Ascending aorta (tissue), 2 donors: Measurements from ENCODE around the gene PHLDA1. TPM values are rescaled to one million over a fixed set of nuclear protein-coding genes. Genes with fewer than 3 reads are reported as not detected.

Experiments
- DNase-seq, 2 donors: peaks; one replicate each; pipeline ENCODE4 v3.0.0-alpha.2; 2019; ENCODE audit warnings: low spot score in 2 of 2
- H3K27ac ChIP-seq, 2 donors: fragments of 200-600 bp; sonication (generic); one replicate each; pipeline ENCODE4 v1.5.1; 2016 to 2017; ENCODE audit warnings: mild to moderate bottlenecking in 1 of 2
- H3K27me3 ChIP-seq: fragments of 200-600 bp; sonication (generic); one replicate; pipeline ENCODE4 v1.5.1; 2017
- H3K36me3 ChIP-seq, 2 donors: fragments of 200-600 bp; sonication (generic); one replicate each; pipeline ENCODE4 v1.5.1; 2016
- H3K4me1 ChIP-seq, 2 donors: fragments of 200-600 bp; sonication (generic); one replicate each; pipeline ENCODE4 v1.5.1; 2016 to 2017; ENCODE audit warnings: mild to moderate bottlenecking in 1 of 2
- H3K4me3 ChIP-seq, 2 donors: fragments of 200-600 bp; sonication (generic); one replicate each; pipeline ENCODE4 v1.5.1; 2016 to 2017; ENCODE audit warnings: mild to moderate bottlenecking in 1 of 2
- H3K9me3 ChIP-seq, 2 donors: fragments of 200-600 bp; sonication (generic); one replicate each; pipeline ENCODE4 v1.5.1; 2016
- CTCF ChIP-seq, 3 experiments: fragments of 200-600 bp in 2 of 3; fragments of 450-650 bp in 1 of 3; sonication (generic) in 2 of 3; IDR thresholded peaks; one replicate each; pipeline ENCODE4 v1.5.1; 2016 to 2019; ENCODE audit warnings: antibody characterized with exemption in 3 of 3, mild to moderate bottlenecking in 1 of 3, moderate library complexity in 1 of 3
- intact Hi-C: fragments of 100-400 bp; cut with DNase I; formaldehyde crosslinking; loops from one replicate; pipeline ENCODE4 v1.15.1; 2023
- total RNA-seq: library from RNA; depleted of rRNA; stranded (reverse); fragments of >200 nt; gene quantifications from one replicate; pipeline ENCODE4 v1.1.0, GENCODE V29; 2016

Gene PHLDA1
- total RNA-seq, 1 donor from 2014 or later, result 11.8 TPM

DNA sequence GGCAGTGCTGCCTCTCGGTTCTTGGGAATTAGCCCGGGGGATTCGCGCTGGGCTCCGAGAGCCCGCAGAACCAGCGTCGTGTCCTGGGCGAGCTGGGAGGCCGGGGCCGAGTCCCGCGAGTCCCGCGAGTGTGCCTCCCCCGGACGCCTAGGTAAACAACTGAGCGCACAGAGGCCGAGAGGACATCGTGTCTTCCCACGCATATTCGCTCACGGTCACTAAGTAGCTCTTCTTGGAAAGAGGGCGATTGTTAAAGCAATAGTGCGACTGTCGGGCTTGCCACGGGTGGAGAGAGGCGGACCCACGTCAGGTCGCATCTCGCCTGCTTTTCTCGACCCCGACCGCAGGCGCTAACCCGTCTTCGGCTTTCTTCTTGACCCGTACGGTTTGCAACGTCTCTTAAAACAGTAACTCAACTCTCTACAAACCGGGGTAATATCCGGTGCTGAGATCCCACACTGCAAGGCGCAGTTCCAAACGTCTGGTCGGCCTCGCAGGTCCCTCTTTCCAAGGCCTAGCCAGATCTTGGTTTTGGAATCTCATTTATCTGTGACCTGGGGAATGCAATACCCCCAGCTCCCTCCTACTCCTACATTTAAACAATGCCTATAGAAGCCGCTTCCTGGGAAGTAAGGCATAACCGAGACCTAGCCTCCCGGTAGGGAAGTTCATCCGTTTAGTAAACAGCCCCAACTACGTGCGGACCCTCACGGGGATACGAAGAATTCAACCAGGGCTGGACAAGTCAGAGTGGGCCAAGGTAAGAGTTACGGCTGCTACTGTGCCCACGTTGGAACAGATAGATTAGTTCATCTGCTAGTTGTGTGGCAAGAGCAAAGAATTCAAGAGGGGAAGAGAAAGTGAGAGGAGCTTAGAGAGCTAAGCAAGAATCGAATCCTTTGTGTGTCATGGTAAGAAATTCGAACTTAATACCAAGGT lies 736 bp upstream of the PHLDA1 start:
- no peaks in the 10 kb centered on the region for H3K27me3 ChIP-seq
- H3K4me1 ChIP-seq, result no peaks in the 10 kb centered on the region
- H3K9me3 ChIP-seq, result no peaks in the 10 kb centered on the region
- TF ChIP-seq CTCF (IDR thresholded peaks at IDR 0.05), result no peak
- peak overlapping the region; percentile 95 for H3K27ac ChIP-seq
- H3K4me3 ChIP-seq, result peak overlapping the region; percentile 58 to 80
- H3K36me3 ChIP-seq, result no peaks in the 10 kb centered on the region
- intact Hi-C loops, result loop anchor here (5.0 kb wide), 2 partner anchors 95 to 310 kb away; no protein-coding TSS in a partner anchor
- DNase-seq, result peak in 1 of 2 donors; percentile 83

- H3K27me3 ChIP-seq, result no peaks in the 10 kb centered on the region
- H3K4me1 ChIP-seq, result no peaks in the 10 kb centered on the region
- no peaks in the 10 kb centered on the region for H3K9me3 ChIP-seq
- H3K27ac ChIP-seq, result peak overlapping the region; percentile 95
- TF ChIP-seq CTCF (IDR thresholded peaks at IDR 0.05), result no peak
- peak in 1 of 2 donors; percentile 67 for DNase-seq
- intact Hi-C loops, result loop anchor here (1.0 to 5.0 kb wide), 6 partner anchors 53 to 642 kb away; partner anchors contain the start of gene NAP1L1
- peak overlapping the region; percentile 58 to 80 for H3K4me3 ChIP-seq
- no peaks in the 10 kb centered on the region for H3K36me3 ChIP-seq
Observed at GRCh38 chr12:76031081-76031413, 529 bp downstream of the PHLDA1 start.

GRCh38 chr12:76030341-76031080 lies 1.1 kb downstream of the PHLDA1 start:
- peak overlapping the region; percentile 58 to 80 for H3K4me3 ChIP-seq
- peak in 1 of 2 donors; percentile 69 for DNase-seq
- no peaks in the 10 kb centered on the region for H3K4me1 ChIP-seq
- intact Hi-C loops, result loop anchor here (1.0 to 5.0 kb wide), 6 partner anchors 52 to 642 kb away; partner anchors contain the start of gene NAP1L1
- no peaks in the 10 kb centered on the region for H3K9me3 ChIP-seq
- no peaks in the 10 kb centered on the region for H3K27me3 ChIP-seq
- TF ChIP-seq CTCF (IDR thresholded peaks at IDR 0.05), result no peak
- H3K27ac ChIP-seq, result peak overlapping the region; percentile 95
- H3K36me3 ChIP-seq, result no peaks in the 10 kb centered on the region

GRCh38 chr12:76029982-76030340 lies 1.6 kb downstream of the PHLDA1 start:
- Histone ChIP-seq H3K4me3 (peak overlapping the region; percentile 58 to 80), H3K36me3 (no peaks in the 10 kb centered on the region), H3K4me1 (peaks cover 0 to under 1% of the 10 kb centered on the region in 2 donors), H3K27ac (peak overlapping the region; percentile 55 to 95), H3K9me3 (no peaks in the 10 kb centered on the region), H3K27me3 (no peaks in the 10 kb centered on the region)
- no peak for DNase-seq
- intact Hi-C loops, result loop anchor here (2.0 to 5.0 kb wide), 4 partner anchors 93 to 641 kb away; no protein-coding TSS in a partner anchor
- no peak for TF ChIP-seq CTCF (IDR thresholded peaks at IDR 0.05)

GRCh38 chr12:76028571-76029277 lies 2.9 kb downstream of the PHLDA1 start:
- Histone ChIP-seq H3K9me3 (no peaks in the 10 kb centered on the region), H3K27me3 (no peaks in the 10 kb centered on the region), H3K4me3 (peak overlapping the region; percentile 58 to 80), H3K27ac (peak overlapping the region in 1 of 2 donors; percentile 23), H3K36me3 (no peaks in the 10 kb centered on the region), H3K4me1 (peaks cover 0 to 2% of the 10 kb centered on the region in 2 donors)
- no peak for TF ChIP-seq CTCF (IDR thresholded peaks at IDR 0.05)
- intact Hi-C loops, result no loop called here
- DNase-seq, result no peak
